TTC549 (cell line): ENCODE results near the gene ADORA1.
A peak's percentile ranks its signal among the peaks of the same experiment; 100 is the strongest.

Experiments
- FAIRE-seq: peaks from 2 replicates; lab custom pipeline; 2012; peaks lifted over from hg19 to GRCh38; lab: Jason Lieb, UNC

The ADORA1 gene

DNA sequence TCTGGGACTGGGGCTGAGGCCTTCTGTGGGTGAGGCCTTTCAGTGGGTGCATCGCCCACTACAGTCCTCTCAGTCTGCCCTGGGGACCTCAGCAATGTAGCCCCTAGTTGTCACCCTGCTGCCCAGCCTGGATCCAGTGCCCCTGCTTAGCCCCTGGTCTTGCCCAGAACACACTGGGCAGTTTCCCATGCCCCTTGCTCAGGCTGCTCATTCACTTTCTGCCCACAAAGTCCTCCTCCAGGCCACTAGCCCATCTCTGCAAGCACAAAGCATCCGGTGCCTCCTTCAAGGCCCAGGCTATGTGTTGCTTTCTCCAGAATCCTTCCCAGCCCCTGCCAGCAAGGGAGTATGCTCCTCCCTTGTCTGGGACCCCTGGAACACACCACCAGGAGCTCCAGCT lies 5.4 kb upstream of the ADORA1 start:
- FAIRE-seq, result no peak

- FAIRE-seq, result no peak
Observed at GRCh38 chr1:203124011-203124410, 3.5 kb upstream of the ADORA1 start.

GRCh38 chr1:203124546-203125317 lies 2.8 kb upstream of the ADORA1 start:
- FAIRE-seq, result no peak

GRCh38 chr1:203126151-203126865 lies 1.2 kb upstream of the ADORA1 start:
- peak; percentile 39 for FAIRE-seq

- no peak for FAIRE-seq
Observed at GRCh38 chr1:203126866-203127665, 460 bp upstream of the ADORA1 start.

GRCh38 chr1:203128431-203128715 lies 847 bp downstream of the ADORA1 start:
- no peak for FAIRE-seq

DNA sequence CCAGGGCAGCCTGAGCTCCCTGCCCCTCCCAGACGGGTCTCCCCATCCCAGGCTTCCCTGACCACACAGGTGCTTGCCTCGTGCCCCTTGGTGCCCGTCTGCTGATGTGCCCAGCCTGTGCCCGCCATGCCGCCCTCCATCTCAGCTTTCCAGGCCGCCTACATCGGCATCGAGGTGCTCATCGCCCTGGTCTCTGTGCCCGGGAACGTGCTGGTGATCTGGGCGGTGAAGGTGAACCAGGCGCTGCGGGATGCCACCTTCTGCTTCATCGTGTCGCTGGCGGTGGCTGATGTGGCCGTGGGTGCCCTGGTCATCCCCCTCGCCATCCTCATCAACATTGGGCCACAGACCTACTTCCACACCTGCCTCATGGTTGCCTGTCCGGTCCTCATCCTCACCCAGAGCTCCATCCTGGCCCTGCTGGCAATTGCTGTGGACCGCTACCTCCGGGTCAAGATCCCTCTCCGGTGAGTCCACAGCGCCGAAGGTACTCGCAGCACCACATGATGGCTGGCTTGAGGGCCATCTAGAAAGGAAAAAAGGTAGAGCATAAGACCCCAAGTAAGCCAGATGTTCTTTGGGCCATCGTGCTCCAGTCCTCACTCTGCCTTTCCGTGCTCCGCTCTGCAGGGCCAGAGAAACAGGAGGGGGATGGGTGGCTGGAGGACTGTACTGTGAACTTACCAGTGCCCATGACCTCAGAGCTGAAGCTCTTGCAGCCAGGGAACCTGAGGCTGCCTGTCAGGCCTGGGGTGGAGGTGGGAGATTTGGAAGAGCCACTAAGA lies 1.4 kb downstream of the ADORA1 start:
- FAIRE-seq, result no peak

GRCh38 chr1:203129501-203130231 lies 2.1 kb downstream of the ADORA1 start:
- FAIRE-seq, result no peak

DNA sequence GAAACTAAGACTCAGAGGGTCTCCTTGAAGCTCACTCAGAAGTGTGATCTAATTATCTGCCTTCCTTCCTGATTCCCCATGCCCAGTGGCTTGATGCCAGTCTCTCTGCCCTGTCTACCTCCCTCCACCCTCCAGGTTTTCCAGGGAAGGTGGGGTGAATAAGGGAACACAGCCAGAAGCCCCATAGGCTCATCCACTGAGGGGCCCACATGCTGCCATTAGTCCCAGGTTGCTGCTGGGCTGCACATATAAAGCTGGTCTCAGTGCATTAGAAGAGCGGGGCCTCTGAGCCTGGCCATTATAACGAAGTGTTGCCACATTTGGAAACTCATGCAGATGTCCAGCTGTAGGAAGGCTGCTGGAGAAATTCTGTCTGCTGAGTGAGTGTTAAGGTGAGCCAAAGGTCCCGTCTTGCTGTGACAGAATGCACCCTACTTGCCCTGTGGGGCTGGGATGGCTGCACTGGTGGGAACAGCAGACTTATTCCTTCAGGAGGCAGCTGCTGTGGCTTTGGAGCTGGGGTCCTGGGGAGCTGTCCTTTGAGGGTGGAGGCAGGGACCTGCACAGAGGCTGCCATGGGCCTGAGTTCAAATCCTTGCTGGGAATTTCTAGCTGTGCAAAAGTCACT lies 2.9 kb downstream of the ADORA1 start:
- FAIRE-seq, result no peak

- no peak for FAIRE-seq
Observed at GRCh38 chr1:203131548-203132200, 4.1 kb downstream of the ADORA1 start.

- FAIRE-seq, result no peak
Observed at GRCh38 chr1:203133970-203134725, 6.6 kb downstream of the ADORA1 start.

- FAIRE-seq, result no peak
Observed at GRCh38 chr1:203135636-203136305, 8.2 kb downstream of the ADORA1 start.

DNA sequence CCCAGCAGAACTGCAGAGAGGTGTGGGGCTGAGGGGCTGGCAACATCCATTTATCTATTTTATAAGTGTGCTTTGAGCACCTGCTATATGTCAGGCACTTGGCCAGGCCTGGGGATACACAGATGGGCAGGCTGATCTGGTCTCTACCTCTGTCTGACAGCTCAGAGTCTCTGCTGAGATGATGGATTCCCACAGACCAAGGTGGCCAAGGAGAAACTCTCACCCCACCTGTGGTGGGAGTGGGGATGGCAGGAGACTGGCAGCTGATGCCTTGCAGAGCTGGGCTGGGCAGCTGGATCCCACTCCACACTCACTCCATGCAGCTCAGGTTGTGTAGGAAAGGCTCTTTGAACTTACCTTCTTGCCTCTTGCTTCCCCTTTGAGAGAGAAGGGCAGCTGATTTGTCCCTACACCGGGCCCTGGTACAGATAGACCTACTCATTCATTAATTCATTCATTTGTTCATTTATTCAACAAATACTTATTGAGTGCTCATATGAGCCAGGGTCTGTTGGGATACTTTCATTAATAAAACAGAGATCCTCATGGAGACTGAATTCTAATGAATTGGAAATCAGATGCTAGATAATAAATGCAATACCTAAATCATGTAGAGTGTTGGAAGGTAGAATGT lies 9.0 kb downstream of the ADORA1 start:
- no peak for FAIRE-seq

DNA sequence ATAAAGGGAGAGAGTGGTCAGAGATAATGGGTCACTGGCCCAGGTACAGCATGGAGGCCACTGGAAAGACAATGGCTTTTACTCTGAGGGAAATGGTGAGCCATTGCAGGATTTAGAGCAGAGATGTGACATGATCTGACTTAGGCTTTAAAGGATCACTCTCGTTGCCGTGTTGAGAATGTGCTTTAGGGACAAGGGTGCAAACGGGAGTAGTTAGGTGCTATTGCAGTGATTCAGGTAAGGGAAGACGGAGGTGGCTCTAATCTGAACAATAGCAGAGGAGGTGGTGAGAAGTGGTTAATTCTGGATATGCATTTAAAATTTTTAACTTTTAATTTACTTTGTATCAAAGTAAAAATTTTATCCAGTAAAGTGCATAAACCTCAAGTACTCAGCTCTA lies 9.8 kb downstream of the ADORA1 start:
- no peak for FAIRE-seq

GRCh38 chr1:203138066-203138465 lies 10.5 kb downstream of the ADORA1 start:
- no peak for FAIRE-seq

- no peak for FAIRE-seq
Observed at GRCh38 chr1:203139976-203140475, 12.5 kb downstream of the ADORA1 start.

DNA sequence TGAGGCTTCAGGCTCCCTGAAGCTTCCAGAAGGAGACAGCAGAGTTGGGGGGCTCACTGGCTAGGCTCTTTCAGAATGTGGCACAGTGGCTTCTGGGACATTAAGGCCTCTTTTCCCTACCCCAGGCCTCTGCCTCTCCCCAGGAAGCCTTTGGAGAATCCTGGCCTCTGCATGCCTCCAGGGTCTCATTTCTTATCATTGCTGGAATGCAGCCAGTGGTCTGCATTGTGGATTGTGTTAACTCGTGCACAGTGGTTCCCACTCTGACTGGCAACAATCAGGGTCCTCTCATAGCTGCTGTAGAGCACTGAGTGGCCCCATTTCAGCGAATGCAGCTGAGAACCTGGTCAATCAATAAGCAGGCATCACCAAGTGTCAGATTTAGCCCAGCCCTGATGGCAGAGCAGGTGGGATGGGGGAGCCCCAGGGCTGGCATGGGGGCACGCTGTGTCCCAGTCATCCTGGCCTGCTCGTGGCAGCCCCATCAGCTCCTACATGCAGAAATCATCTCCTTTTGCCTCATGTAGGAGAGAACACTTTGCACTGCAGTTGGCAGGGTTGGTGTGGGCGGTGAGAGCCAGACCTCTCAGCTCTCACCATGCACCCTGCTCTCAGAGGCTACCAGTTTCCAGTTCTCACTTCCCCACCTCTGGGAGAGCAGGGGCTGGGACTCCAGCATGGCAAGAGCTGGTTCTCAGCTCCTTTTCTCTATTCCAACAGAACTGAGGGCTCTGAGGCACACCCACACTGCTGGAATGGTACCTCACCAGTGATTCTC lies 13.4 kb downstream of the ADORA1 start:
- no peak for FAIRE-seq

GRCh38 chr1:203142124-203142523 lies 14.6 kb downstream of the ADORA1 start:
- FAIRE-seq, result no peak
